Transverse colon (tissue), 4 donors: Measurements from ENCODE around the gene IZUMO2. TPM values are rescaled to one million over a fixed set of nuclear protein-coding genes. Genes with fewer than 3 reads are reported as not detected.
A peak's percentile ranks its signal among the peaks of the same experiment; 100 is the strongest.

Experiments used
- DNase-seq: peaks from one replicate; pipeline ENCODE4 v3.0.0-alpha.2; 2019
- H3K27ac ChIP-seq, 4 donors: fragments of 200-600 bp; sonication (generic); 2 replicates each; pipeline ENCODE4 v1.5.1; 2016 to 2018; ENCODE audit warnings: inconsistent platforms in 4 of 4
- H3K27me3 ChIP-seq: fragments of 200-600 bp; sonication (generic); 2 replicates; pipeline ENCODE4 v1.5.1; 2017; ENCODE audit warnings: inconsistent platforms
- H3K36me3 ChIP-seq, 4 donors: fragments of 200-600 bp; sonication (generic); 2 replicates each; pipeline ENCODE4 v1.5.1; 2017 to 2019; ENCODE audit warnings: inconsistent platforms in 4 of 4
- H3K4me1 ChIP-seq, 4 donors: fragments of 200-600 bp; sonication (generic); 2 replicates each; pipeline ENCODE4 v1.5.1; 2017 to 2020; ENCODE audit warnings: inconsistent platforms in 4 of 4
- H3K4me3 ChIP-seq, 4 donors: fragments of 200-600 bp; sonication (generic); 1 replicate in 1 of 4; 2 replicates in 3 of 4; pipeline versions ENCODE4 v1.5.1 to v1.6.1; 2017 to 2019; ENCODE audit warnings: inconsistent platforms in 4 of 4
- H3K9me3 ChIP-seq, 2 donors: fragments of 200-600 bp; sonication (generic); 2 replicates each; pipeline ENCODE4 v1.5.1; 2017 to 2019; ENCODE audit warnings: inconsistent platforms in 2 of 2
- CTCF ChIP-seq, 5 experiments: fragments of 200-600 bp in 3 of 5; fragments of 450-650 bp in 2 of 5; sonication (generic) in 3 of 5; IDR thresholded peaks; 1 replicate in 2 of 5; 2 replicates in 3 of 5; pipeline ENCODE4 v1.5.1; 2016 to 2017; ENCODE audit warnings: antibody characterized with exemption in 5 of 5, inconsistent platforms in 3 of 5, mild to moderate bottlenecking in 2 of 5, moderate library complexity in 1 of 5
- EP300 ChIP-seq: sonication (generic); formaldehyde crosslinking; IDR thresholded peaks from one replicate; pipeline ENCODE4 v1.6.1; 2017; ENCODE audit warnings: antibody characterized with exemption, low read depth
- POLR2A ChIP-seq: fragments of 450-650 bp; IDR thresholded peaks from one replicate; pipeline ENCODE4 v1.6.1; 2016; ENCODE audit warnings: antibody characterized with exemption, mild to moderate bottlenecking, moderate library complexity
- POLR2AphosphoS5 ChIP-seq, 3 donors: sonication (generic); formaldehyde crosslinking; IDR thresholded peaks; one replicate each; pipeline ENCODE4 v1.6.1; 2016; ENCODE audit warnings: antibody characterized with exemption in 3 of 3
- WGBS, 2 donors: methylation state at CpG; one replicate each; pipeline ENCODE4 v1.1.5; 2018; ENCODE audit warnings: low coverage in 1 of 2; 5-methylcytosine and 5-hydroxymethylcytosine counted together
- in situ Hi-C, 4 donors: fragments of 200-750 bp; cut with MboI; loops; one replicate each; pipeline versions ENCODE4 v1.15.0 to v1.15.1; 2017; ENCODE audit warnings: low sequenced_read_pairs in 3 of 4, low pct_ligation_motif_present in 1 of 4, low pct_unique_long_range_greater_than_20kb in 1 of 4
- intact Hi-C: fragments of 100-400 bp; cut with DNase I; formaldehyde crosslinking; loops from one replicate; pipeline ENCODE4 v1.15.1; 2023; ENCODE audit warnings: low total_unique reads
- total RNA-seq, 4 donors: library from RNA; depleted of rRNA; stranded (reverse); fragments of >200 nt; gene quantifications; one replicate each; pipeline ENCODE4 v1.1.0, GENCODE V29; 2016

Gene IZUMO2
- total RNA-seq, 4 donors from 2014 or later = not detected

GRCh38 chr19:50172726-50173125 lies 9.6 kb upstream of the IZUMO2 start:
- Histone ChIP-seq H3K27ac (peak overlapping the region; percentile 69 to 83 (median 76)), H3K4me1 (peaks cover 3 to 39% (median 10%) of the 10 kb centered on the region in 4 donors), H3K9me3 (no peaks in the 10 kb centered on the region), H3K27me3 (no peaks in the 10 kb centered on the region), H3K36me3 (no peaks in the 10 kb centered on the region), H3K4me3 (no peak overlapping the region)
- no peak for DNase-seq
- in situ Hi-C loops = loop anchor here in 1 of 4 donors (25.0 kb wide), 1 partner anchor 90 kb away; no protein-coding TSS in a partner anchor
- intact Hi-C loops = no loop called here
- TF ChIP-seq CTCF (IDR thresholded peaks at IDR 0.05) (no peak), EP300 (no peak), POLR2AphosphoS5 (IDR thresholded peaks at IDR 0.05) (no peak), POLR2A (no peak)

- Histone ChIP-seq H3K4me1 (peaks cover 1 to 40% (median 16%) of the 10 kb centered on the region in 4 donors), H3K4me3 (no peak overlapping the region), H3K27ac (no peak overlapping the region), H3K36me3 (no peaks in the 10 kb centered on the region), H3K9me3 (no peaks in the 10 kb centered on the region), H3K27me3 (no peaks in the 10 kb centered on the region)
- no peak for DNase-seq
- 91 to 100% methylated on average over 2 to 5 of the region's 5 CpGs for WGBS, 2 donors
- intact Hi-C loops (no loop called here), in situ Hi-C loops (loop anchor here in 1 of 4 donors (25.0 kb wide), 1 partner anchor 91 kb away; no protein-coding TSS in a partner anchor)
- TF ChIP-seq CTCF (IDR thresholded peaks at IDR 0.05) (no peak), POLR2A (no peak), EP300 (no peak), POLR2AphosphoS5 (IDR thresholded peaks at IDR 0.05) (no peak)
Measured at GRCh38 chr19:50171752-50172151, 8.7 kb upstream of the IZUMO2 start.

DNA sequence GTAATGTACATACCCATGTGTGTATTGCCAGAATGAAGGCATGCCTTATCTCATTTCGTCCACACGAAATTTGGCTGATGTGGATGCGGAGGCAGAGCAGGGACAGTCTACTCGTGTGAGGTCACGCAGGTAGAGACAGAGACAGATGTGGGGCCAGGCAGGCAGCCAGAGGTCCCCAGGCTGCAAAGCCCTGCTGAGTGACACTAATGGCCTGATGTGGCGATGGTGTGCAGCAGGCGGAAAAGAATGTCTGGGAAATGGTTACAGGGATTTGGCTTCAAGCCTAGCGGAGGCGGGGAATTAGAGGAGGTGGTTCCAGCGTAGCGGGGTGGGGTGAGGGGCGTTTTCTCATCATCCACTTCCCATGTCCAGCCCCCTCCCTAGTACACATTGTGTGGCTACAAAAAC lies 4.2 kb upstream of the IZUMO2 start:
- intact Hi-C loops (no loop called here), in situ Hi-C loops (loop anchor here in 1 of 4 donors (25.0 kb wide), 1 partner anchor 95 kb away; no protein-coding TSS in a partner anchor)

DNA sequence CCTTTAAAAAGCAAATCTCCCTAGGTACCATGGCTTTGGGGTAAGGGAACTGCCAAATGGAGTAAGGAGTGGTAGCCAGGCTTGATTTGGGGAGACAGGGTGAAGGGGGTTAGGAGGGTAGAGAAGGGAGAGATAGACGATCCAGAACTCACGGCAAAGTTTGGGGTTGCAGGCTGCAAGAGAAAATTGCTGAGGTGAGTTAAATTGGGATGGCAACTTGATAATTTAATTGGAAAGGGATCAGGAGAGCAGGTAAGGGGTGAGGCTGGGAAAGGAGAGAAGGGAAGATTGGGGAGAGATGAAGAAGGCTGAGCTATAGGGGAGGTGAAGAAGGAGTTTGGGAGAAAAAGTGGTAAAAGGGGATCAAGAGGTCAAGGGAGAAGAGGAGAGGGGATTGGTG lies 4.0 kb downstream of the IZUMO2 start:
- no peaks in the 10 kb centered on the region for H3K9me3 ChIP-seq
- no peaks in the 10 kb centered on the region for H3K4me1 ChIP-seq
- no peak overlapping the region for H3K4me3 ChIP-seq
- TF ChIP-seq CTCF (IDR thresholded peaks at IDR 0.05) (no peak), POLR2A (no peak), EP300 (no peak), POLR2AphosphoS5 (IDR thresholded peaks at IDR 0.05) (no peak)
- no peaks in the 10 kb centered on the region for H3K36me3 ChIP-seq
- H3K27ac ChIP-seq = no peak overlapping the region
- peaks cover 26% of the 10 kb centered on the region for H3K27me3 ChIP-seq
- DNase-seq = no peak
- intact Hi-C loops = no loop called here
- WGBS, 2 donors = 86 to 100% methylated on average over 2 of the region's 2 CpGs
- in situ Hi-C loops = loop anchor here in 1 of 4 donors (25.0 kb wide), 1 partner anchor 103 kb away; no protein-coding TSS in a partner anchor

More for the DNA sequence above, 4.2 kb upstream of the IZUMO2 start:
- DNase-seq = peak; percentile 67
- 38% methylated on average over 12 of the region's 12 CpGs; no CpG with 5 or more reads in 1 of the 2 donors for WGBS, 2 donors
- Histone ChIP-seq H3K4me1 (peaks cover 0 to 29% (median 11%) of the 10 kb centered on the region in 4 donors), H3K4me3 (no peak overlapping the region), H3K27me3 (peaks cover 16% of the 10 kb centered on the region), H3K27ac (peak overlapping the region in 3 of 4 donors; percentile 15 to 49 (median 38)), H3K9me3 (no peaks in the 10 kb centered on the region), H3K36me3 (no peaks in the 10 kb centered on the region)
- TF ChIP-seq POLR2AphosphoS5 (IDR thresholded peaks at IDR 0.05) (peak in 1 of 3 donors; percentile 5), POLR2A (no peak), EP300 (no peak)

DNA sequence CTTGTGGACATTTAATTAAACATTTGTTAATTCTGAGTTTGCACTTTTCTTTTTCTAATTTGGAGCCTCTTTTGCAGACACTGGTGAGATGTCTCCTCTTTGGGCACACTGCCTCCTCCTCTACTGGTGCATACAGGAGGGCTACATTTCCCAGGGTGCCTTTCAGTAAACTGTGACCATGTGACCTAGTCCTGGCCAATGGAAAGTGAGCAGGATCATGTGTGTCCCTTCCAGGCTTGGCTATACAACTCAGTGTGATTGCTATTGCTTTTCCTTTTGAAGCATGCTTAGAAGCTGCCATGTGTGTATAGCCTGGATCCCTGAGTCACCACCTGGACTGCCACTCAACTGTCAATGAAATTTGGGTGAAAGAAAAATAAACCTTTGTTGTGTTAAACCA lies 4.5 kb downstream of the IZUMO2 start:
- intact Hi-C loops = no loop called here
- no peak for DNase-seq
- Histone ChIP-seq H3K36me3 (no peaks in the 10 kb centered on the region), H3K9me3 (no peaks in the 10 kb centered on the region), H3K4me3 (no peak overlapping the region), H3K4me1 (no peaks in the 10 kb centered on the region), H3K27me3 (peaks cover 28% of the 10 kb centered on the region), H3K27ac (no peak overlapping the region)
- TF ChIP-seq POLR2AphosphoS5 (IDR thresholded peaks at IDR 0.05) = no peak
- no peak for TF ChIP-seq POLR2A
- TF ChIP-seq CTCF (IDR thresholded peaks at IDR 0.05) = no peak
- in situ Hi-C loops = loop anchor here in 1 of 4 donors (25.0 kb wide), 1 partner anchor 104 kb away; no protein-coding TSS in a partner anchor
